A549 (cell line): ENCODE results near the gene MRTFB. TPM values are rescaled to one million over a fixed set of nuclear protein-coding genes. Genes with fewer than 3 reads are reported as not detected.

ENCODE experiments used
- ATAC-seq, 2 experiments: fragments of 200-7000 bp in 1 of 2; fragments of >200 bp in 1 of 2; cut with Nextera tagmentation in 1 of 2; cut with Tn5 transposase in 1 of 2; 3 replicates each; pipeline versions ENCODE4 v1.8.0 to v1.9.1; 2018 to 2020; ENCODE audit warnings: mild to moderate bottlenecking in 1 of 2, moderate library complexity in 1 of 2
- CTCF ChIA-PET: fragments of 300-600 bp; sonication (Branson Sonifier 250); formaldehyde crosslinking; extraction: SDS; loops from one replicate; lab custom pipeline; 2021; ENCODE audit warnings: antibody characterized with exemption, inconsistent platforms; lab: Yijun Ruan, JAX
- POLR2A ChIA-PET: fragments of 350-600 bp; formaldehyde crosslinking; extraction: SDS; loops from one replicate; lab custom pipeline; 2021; ENCODE audit warnings: antibody characterized with exemption, inconsistent platforms; lab: Yijun Ruan, JAX
- DNase-seq, 2 experiments: peaks; one replicate each; pipeline versions ENCODE4 v3.0.0 to v3.0.0-alpha.2; 2011 to 2016; ENCODE audit warnings: low read depth in 1 of 2, low spot score in 1 of 2
- FAIRE-seq: peaks from 2 replicates; lab custom pipeline; 2011; peaks lifted over from hg19 to GRCh38; lab: Jason Lieb, UNC
- H3K27ac ChIP-seq, 2 experiments: fragments of >200 bp; sonication (Bioruptor Twin); formaldehyde crosslinking; 3 replicates each; pipeline ENCODE4 v1.5.1; 2016 to 2017
- H3K4me1 ChIP-seq: fragments of >200 bp; sonication (Bioruptor Twin); formaldehyde crosslinking; 3 replicates; pipeline ENCODE4 v1.6.1; 2016
- H3K4me2 ChIP-seq: fragments of >200 bp; sonication (Bioruptor Twin); formaldehyde crosslinking; 3 replicates; pipeline ENCODE4 v1.6.1; 2016
- H3K4me3 ChIP-seq: fragments of >200 bp; sonication (Bioruptor Twin); formaldehyde crosslinking; 3 replicates; pipeline ENCODE4 v1.5.1; 2016
- H3K9me3 ChIP-seq: fragments of >200 bp; sonication (Bioruptor Twin); formaldehyde crosslinking; 3 replicates; pipeline ENCODE4 v1.6.1; 2016
- BCL3 ChIP-seq: fragments of >200 bp; sonication (Bioruptor Twin); formaldehyde crosslinking; IDR thresholded peaks from 3 replicates; pipeline ENCODE4 v1.6.1; 2016
- BHLHE40 ChIP-seq: IDR thresholded peaks from 2 replicates; pipeline ENCODE4 v1.6.1; 2012; ENCODE audit warnings: low read depth, low read length, inconsistent platforms
- CBX2 ChIP-seq: fragments of 200-600 bp; sonication (generic); IDR thresholded peaks from 2 replicates; pipeline ENCODE4 v1.6.1; 2016; ENCODE audit warnings: low read depth, mild to moderate bottlenecking, borderline replicate concordance
- CEBPB ChIP-seq, 2 experiments: fragments of >200 bp in 1 of 2; sonication (Bioruptor Twin) in 1 of 2; formaldehyde crosslinking in 1 of 2; IDR thresholded peaks; 2 replicates each; pipeline ENCODE4 v1.6.1; 2012 to 2016
- FOSB ChIP-seq: fragments of 250-450 bp; sonication (Bioruptor Pico); IDR thresholded peaks from 2 replicates; pipeline ENCODE4 v1.5.0; 2020; ENCODE audit warnings: mild to moderate bottlenecking, moderate library complexity
- JUN ChIP-seq, 2 experiments: fragments of >200 bp; sonication (Bioruptor Twin); formaldehyde crosslinking; IDR thresholded peaks; 2 replicates in 1 of 2; 3 replicates in 1 of 2; pipeline ENCODE4 v1.6.1; 2016 to 2017
- KDM1A ChIP-seq: fragments of 200-600 bp; sonication (generic); IDR thresholded peaks from 2 replicates; pipeline ENCODE4 v1.6.1; 2016; ENCODE audit warnings: low read depth, mild to moderate bottlenecking
- KDM5A ChIP-seq: fragments of 200-600 bp; sonication (generic); IDR thresholded peaks from 2 replicates; pipeline ENCODE4 v1.6.1; 2016; ENCODE audit warnings: antibody characterized with exemption, mild to moderate bottlenecking
- MAX ChIP-seq: IDR thresholded peaks from 2 replicates; pipeline ENCODE4 v1.6.1; 2012
- NR3C1 ChIP-seq: fragments of >200 bp; sonication (Bioruptor Twin); formaldehyde crosslinking; IDR thresholded peaks from 3 replicates; pipeline ENCODE4 v1.6.1; 2017
- POLR2A ChIP-seq: IDR thresholded peaks from 2 replicates; pipeline ENCODE4 v1.6.1; 2012; ENCODE audit warnings: mild to moderate bottlenecking, low read length
- POLR2AphosphoS2 ChIP-seq: conservative IDR thresholded peaks from 2 replicates; pipeline ENCODE4 v1.6.1; 2012; ENCODE audit warnings: low read length, improper control_type of control experiment, inconsistent platforms
- RARB ChIP-seq: fragments of 250-450 bp; sonication (Bioruptor Pico); IDR thresholded peaks from 2 replicates; pipeline ENCODE4 v1.8.0; 2021; ENCODE audit warnings: mild to moderate bottlenecking, moderate library complexity
- REST ChIP-seq: fragments of 200-600 bp; sonication (generic); IDR thresholded peaks from 2 replicates; pipeline ENCODE4 v1.6.1; 2016; ENCODE audit warnings: antibody characterized with exemption, mild to moderate bottlenecking, moderate library complexity
- RFX5 ChIP-seq: fragments of 450-650 bp; IDR thresholded peaks from 2 replicates; pipeline ENCODE4 v1.7.1; 2014; ENCODE audit warnings: antibody characterized with exemption, mild to moderate bottlenecking, moderate library complexity
- ZFP36 ChIP-seq: fragments of 450-650 bp; IDR thresholded peaks from 2 replicates; pipeline ENCODE4 v1.6.1; 2014; ENCODE audit warnings: borderline replicate concordance; ENCODE audit not compliant: partially characterized antibody
- WGBS: methylation state at CpG from one replicate; pipeline ENCODE4 v1.1.6; 2017; ENCODE audit errors: missing lambda C conversion rate; 5-methylcytosine and 5-hydroxymethylcytosine counted together
- polyA plus RNA-seq, 4 experiments: library from polyadenylated mRNA; depleted of rRNA in 3 of 4; stranded (reverse); fragments of >200 nt; fragmentation: RNase III in 1 of 4; extraction: RNeasy Plus Mini Kit Qiagen cat#74134 plus additional on column Dnase treatment in 1 of 4; gene quantifications; 2 replicates in 3 of 4; 3 replicates in 1 of 4; pipeline ENCODE4 v1.2.3, GENCODE V29; 2011 to 2017

The MRTFB gene
- polyA plus RNA-seq, 2 of the 4 experiments (the other 2 are of a cell fraction), result 13.7 to 24.2 TPM

- TF ChIP-seq ZFP36 (no peak), FOSB (no peak), MAX (no peak)
- peaks cover 45% of the 10 kb centered on the region for H3K4me1 ChIP-seq
- FAIRE-seq (no peak), ATAC-seq (no peak), DNase-seq (no peak)
- ChIA-PET CTCF (no interaction called here), POLR2A (no interaction called here)
- H3K9me3 ChIP-seq, result no peaks in the 10 kb centered on the region
- peak overlapping the region; percentile 39 for H3K4me2 ChIP-seq
- peak overlapping the region in 1 of 2 experiments; percentile 28; a peak in 3 of 6 replicates for H3K27ac ChIP-seq
- 78% methylated on average over 6 of the region's 6 CpGs for WGBS
- no peak overlapping the region for H3K4me3 ChIP-seq
Observed at GRCh38 chr16:14110728-14111251, 39.7 kb downstream of the MRTFB start.

GRCh38 chr16:14111713-14112538 is 40.8 kb downstream of the MRTFB start:
- FAIRE-seq, result no peak

More at GRCh38 chr16:14111713-14112538, 40.8 kb downstream of the MRTFB start:
- no peak for TF ChIP-seq POLR2A
- TF ChIP-seq KDM1A, result no peak
- TF ChIP-seq NR3C1, result no peak
- TF ChIP-seq CEBPB (IDR thresholded peaks at IDR 0.05), result no peak
- TF ChIP-seq RFX5, result no peak
- TF ChIP-seq POLR2AphosphoS2, result no peak
- TF ChIP-seq REST, result no peak
- no peak for TF ChIP-seq ZFP36
- TF ChIP-seq BCL3, result no peak
- TF ChIP-seq KDM5A, result no peak
- TF ChIP-seq BHLHE40, result no peak
- TF ChIP-seq JUN (IDR thresholded peaks at IDR 0.05), result no peak
- no peak for TF ChIP-seq CBX2
- TF ChIP-seq RARB (CRISPR knock-in tag), result no peak
- Histone ChIP-seq H3K4me2 (peak overlapping the region; percentile 39; the same call in 2 of the 3 replicates), H3K4me1 (peaks cover 37% of the 10 kb centered on the region), H3K27ac (peak overlapping the region in 1 of 2 experiments; percentile 28; a peak in 2 of 6 replicates), H3K4me3 (no peak overlapping the region), H3K9me3 (no peaks in the 10 kb centered on the region)
- ATAC-seq (no peak; a peak in 1 of 6 replicates), DNase-seq (no peak)
- POLR2A ChIA-PET, result no interaction called here
- CTCF ChIA-PET, result interaction anchor here (1.8 kb wide), 1 partner anchor 188 kb away, joined by 5 read pairs; no protein-coding TSS in a partner anchor
- 95% methylated on average over 14 of the region's 14 CpGs for WGBS
